Stimulated activated naive CD8-positive, alpha-beta T cell treated with anti-CD3 and anti-CD28 coated beads, Interleukin-15, amount 100 ng/mL, for 72 hours (primary cell): Measurements from ENCODE around the gene PBX3.
A peak's percentile ranks its signal among the peaks of the same experiment; 100 is the strongest.

Experiments used
- ATAC-seq: fragments of 150-1000 bp; cut with Tn5 transposase; 2 replicates; pipeline ENCODE4 v1.10.0; 2021; ENCODE audit warnings: mild to moderate bottlenecking, moderate library complexity
- DNase-seq, 2 donors: peaks; one replicate each; pipeline ENCODE4 v3.0.0; 2021 to 2022
- H3K27ac Mint-ChIP-seq, 2 donors: one replicate each; pipeline ENCODE4 v1.8.0; 2022; ENCODE audit warnings: mild to moderate bottlenecking in 2 of 2, mixed read lengths in 2 of 2, moderate library complexity in 2 of 2
- H3K27me3 Mint-ChIP-seq: one replicate; pipeline ENCODE4 v1.8.0; 2022; ENCODE audit warnings: mixed read lengths
- H3K4me1 Mint-ChIP-seq: one replicate; pipeline ENCODE4 v1.8.0; 2022; ENCODE audit warnings: mild to moderate bottlenecking, mixed read lengths
- H3K4me3 Mint-ChIP-seq, 2 donors: one replicate each; pipeline ENCODE4 v1.8.0; 2022; ENCODE audit warnings: mild to moderate bottlenecking in 2 of 2, mixed read lengths in 2 of 2, moderate library complexity in 1 of 2
- H3K9me3 Mint-ChIP-seq, 2 donors: one replicate each; pipeline ENCODE4 v1.8.0; 2022; ENCODE audit warnings: mixed read lengths in 2 of 2

Gene PBX3

GRCh38 chr9:125982798-125983406, 235.7 kb downstream of the PBX3 start:
- Mint-ChIP-seq H3K27me3 (peaks cover 13% of the 10 kb centered on the region), H3K27ac (no peak overlapping the region), H3K9me3 (peaks cover 9 to 18% of the 10 kb centered on the region in 2 donors), H3K4me1 (no peaks in the 10 kb centered on the region), H3K4me3 (no peak overlapping the region)
- ATAC-seq (no peak), DNase-seq (no peak)

DNA sequence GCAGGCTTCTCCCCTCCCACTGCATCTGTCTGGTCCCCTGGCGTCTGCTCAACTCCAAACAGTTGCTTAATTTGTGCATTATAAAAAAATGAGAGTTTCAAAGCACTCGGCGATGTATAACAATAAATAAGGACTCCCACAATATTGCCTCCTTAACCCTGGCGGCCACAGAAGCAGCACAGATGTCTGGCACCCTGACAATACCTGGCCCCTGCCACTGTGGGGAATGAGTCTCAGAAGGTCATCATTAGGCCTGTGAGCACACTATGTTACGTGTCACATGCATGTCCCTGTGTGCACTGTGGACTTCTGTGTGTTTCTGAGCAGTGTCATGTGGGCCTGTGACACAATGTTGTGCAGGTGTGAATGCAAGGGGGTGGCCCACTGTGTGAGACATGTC, 236.5 kb downstream of the PBX3 start:
- H3K27ac Mint-ChIP-seq = no peak overlapping the region
- no peak overlapping the region for H3K4me3 Mint-ChIP-seq
- H3K27me3 Mint-ChIP-seq = peaks cover 13% of the 10 kb centered on the region
- no peaks in the 10 kb centered on the region for H3K4me1 Mint-ChIP-seq
- peaks cover 9 to 18% of the 10 kb centered on the region in 2 donors for H3K9me3 Mint-ChIP-seq
- no peak for DNase-seq
- no peak for ATAC-seq

DNA sequence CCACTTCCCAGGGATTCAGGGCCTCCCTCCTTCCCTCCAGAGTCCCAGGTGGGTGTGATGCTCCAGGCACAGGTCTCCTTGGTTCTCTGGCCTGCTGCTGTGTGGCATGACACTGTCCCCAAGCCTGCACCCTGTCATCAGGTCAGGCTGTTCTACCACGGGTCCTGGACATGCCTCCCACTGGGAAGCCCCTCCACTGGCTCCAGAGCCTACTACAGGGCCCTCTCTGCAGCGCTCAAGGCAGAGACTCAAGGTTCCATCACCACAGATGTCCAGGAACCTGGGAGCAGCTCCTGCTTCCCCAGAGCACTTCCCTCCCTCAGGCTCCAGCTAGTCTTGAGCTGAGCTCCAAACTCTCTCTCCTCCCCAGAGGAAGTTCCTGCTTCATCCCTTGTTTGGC, 237.3 kb downstream of the PBX3 start:
- no peak for DNase-seq
- ATAC-seq = no peak
- H3K4me3 Mint-ChIP-seq = no peak overlapping the region
- no peaks in the 10 kb centered on the region for H3K4me1 Mint-ChIP-seq
- peaks cover 13% of the 10 kb centered on the region for H3K27me3 Mint-ChIP-seq
- H3K9me3 Mint-ChIP-seq = peaks cover 8 to 15% of the 10 kb centered on the region in 2 donors
- no peak overlapping the region for H3K27ac Mint-ChIP-seq

DNA sequence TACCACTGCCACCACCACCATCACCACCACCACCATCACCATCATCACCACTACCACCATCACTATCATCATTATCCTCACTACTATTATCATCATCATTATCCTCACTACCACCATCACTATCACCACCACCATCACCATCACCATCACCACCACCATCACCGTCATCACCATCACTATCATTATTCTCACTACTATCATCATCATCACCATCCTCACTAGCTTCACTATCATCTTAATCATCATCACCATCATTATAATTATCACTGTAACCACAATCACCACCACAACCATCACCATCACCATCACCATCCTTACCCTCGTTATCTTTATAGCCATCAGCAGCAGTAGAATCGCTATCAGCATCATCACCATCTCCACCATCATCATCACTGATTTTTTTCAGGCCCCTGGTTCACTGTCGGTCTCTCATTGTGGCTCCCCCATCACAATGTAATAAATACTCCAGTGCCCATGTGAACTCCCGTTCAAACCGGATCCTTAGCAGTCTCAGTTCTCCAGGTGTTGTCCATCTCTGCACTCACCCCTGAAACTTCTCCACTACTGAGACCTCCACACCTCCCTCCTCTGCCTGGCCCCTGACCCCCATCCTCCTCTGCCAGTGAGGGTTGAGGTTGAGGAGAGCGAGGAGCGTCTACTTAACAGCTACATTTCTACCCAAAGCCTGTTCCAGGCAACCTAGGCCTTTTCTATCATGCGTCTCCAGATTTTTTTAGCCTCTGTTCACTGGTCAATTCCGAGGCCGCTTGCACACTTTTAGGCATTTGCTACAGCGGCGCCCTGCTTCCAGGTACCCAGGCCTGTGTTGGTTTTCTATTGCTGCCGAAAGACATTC, 238.2 kb downstream of the PBX3 start:
- Mint-ChIP-seq H3K9me3 (peaks cover 0 to 11% of the 10 kb centered on the region in 2 donors), H3K27me3 (peaks cover 13% of the 10 kb centered on the region), H3K4me3 (no peak overlapping the region), H3K27ac (no peak overlapping the region), H3K4me1 (no peaks in the 10 kb centered on the region)
- DNase-seq = no peak
- no peak for ATAC-seq

DNA sequence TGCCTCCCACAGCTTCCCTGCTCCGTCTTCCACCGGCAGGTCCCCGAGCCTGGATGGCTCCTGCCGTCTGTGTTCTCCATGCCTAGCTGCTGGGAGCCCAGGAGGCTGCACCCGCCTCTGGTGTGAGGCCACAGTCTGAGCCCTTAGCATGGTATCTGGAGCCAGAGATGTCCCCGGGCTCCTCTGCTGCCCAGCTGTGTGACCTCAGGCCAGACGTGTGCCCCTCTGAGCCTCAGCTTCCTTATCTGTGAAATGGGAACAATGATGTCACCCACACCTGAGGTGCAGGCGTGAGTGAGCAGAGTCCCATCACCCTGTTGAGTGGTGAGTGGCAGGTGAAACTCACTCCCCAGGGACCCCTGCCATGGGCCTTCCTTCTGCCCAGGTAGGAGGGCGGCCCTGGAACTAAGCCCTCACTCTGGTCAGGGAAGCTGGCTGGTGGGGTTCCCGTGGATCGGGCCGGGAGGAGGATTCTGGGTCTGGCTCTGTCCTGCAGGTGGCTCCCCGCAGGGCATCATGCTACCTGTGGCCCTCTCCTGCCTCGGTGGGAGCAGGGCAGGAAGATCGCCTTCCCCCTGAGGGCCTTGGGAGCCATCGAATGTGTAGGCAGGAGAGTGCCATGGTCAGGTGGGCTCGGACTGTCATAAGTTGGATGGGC, 239.0 kb downstream of the PBX3 start:
- peaks cover 13% of the 10 kb centered on the region for H3K27me3 Mint-ChIP-seq
- peaks cover 0 to 8% of the 10 kb centered on the region in 2 donors for H3K9me3 Mint-ChIP-seq
- DNase-seq (no peak), ATAC-seq (no peak)
- no peaks in the 10 kb centered on the region for H3K4me1 Mint-ChIP-seq
- no peak overlapping the region for H3K4me3 Mint-ChIP-seq
- peak overlapping the region in 1 of 2 donors; percentile 65 for H3K27ac Mint-ChIP-seq

DNA sequence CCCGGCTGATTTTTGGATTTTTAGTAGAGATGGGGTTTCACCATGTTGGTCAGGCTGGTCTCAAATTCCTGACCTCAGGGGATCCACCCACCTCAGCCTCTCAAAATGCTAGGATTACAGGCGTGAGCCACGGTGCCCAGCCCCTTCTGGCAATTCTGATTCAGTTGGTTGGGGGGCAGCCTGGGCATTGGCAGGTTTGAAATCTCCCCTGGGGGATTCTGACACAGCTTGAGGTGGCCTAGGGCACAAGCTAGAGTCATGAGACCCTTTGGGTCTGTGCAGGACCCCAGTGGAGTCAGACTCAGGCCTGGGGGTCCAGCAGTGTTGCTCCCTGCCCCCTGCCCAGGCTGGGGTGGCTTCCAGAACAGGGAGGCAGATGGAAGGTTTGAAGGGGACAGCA, 239.8 kb downstream of the PBX3 start:
- DNase-seq (no peak), ATAC-seq (no peak)
- H3K27me3 Mint-ChIP-seq = peaks cover 13% of the 10 kb centered on the region
- peaks cover 0 to 5% of the 10 kb centered on the region in 2 donors for H3K9me3 Mint-ChIP-seq
- no peaks in the 10 kb centered on the region for H3K4me1 Mint-ChIP-seq
- no peak overlapping the region for H3K27ac Mint-ChIP-seq
- no peak overlapping the region for H3K4me3 Mint-ChIP-seq

DNA sequence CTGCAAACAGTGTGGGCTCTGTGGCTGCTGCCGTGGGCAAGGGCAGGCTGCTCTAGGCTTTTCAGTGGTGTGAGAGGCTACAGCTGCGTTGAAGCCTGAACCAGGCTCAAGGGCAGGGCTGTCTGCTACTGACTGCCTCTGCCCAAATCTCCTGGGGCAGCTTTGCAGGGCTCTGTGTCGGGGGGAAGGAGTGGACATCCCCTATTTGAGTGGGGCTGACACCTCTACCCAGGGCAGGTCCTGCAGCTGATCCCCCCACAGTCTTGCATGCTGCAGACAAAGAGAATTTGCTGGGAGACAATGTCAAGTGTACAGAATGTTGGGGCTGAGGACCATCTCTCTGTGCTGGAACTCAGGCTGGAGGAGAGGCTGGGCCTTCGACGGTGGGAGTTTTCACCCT, 240.2 kb downstream of the PBX3 start:
- ATAC-seq = no peak
- DNase-seq = no peak
- Mint-ChIP-seq H3K9me3 (peaks cover 0 to 5% of the 10 kb centered on the region in 2 donors), H3K27me3 (peaks cover 13% of the 10 kb centered on the region), H3K4me3 (no peak overlapping the region), H3K27ac (no peak overlapping the region), H3K4me1 (no peaks in the 10 kb centered on the region)

- DNase-seq = no peak
- peak overlapping the region in 1 of 2 donors; percentile 28 for H3K27ac Mint-ChIP-seq
- no peak overlapping the region for H3K4me3 Mint-ChIP-seq
- H3K4me1 Mint-ChIP-seq = no peaks in the 10 kb centered on the region
- H3K27me3 Mint-ChIP-seq = peaks cover 12% of the 10 kb centered on the region
- ATAC-seq = no peak
- H3K9me3 Mint-ChIP-seq = peaks cover 0 to 5% of the 10 kb centered on the region in 2 donors
Observed at GRCh38 chr9:125988479-125989050, 241.4 kb downstream of the PBX3 start.

DNA sequence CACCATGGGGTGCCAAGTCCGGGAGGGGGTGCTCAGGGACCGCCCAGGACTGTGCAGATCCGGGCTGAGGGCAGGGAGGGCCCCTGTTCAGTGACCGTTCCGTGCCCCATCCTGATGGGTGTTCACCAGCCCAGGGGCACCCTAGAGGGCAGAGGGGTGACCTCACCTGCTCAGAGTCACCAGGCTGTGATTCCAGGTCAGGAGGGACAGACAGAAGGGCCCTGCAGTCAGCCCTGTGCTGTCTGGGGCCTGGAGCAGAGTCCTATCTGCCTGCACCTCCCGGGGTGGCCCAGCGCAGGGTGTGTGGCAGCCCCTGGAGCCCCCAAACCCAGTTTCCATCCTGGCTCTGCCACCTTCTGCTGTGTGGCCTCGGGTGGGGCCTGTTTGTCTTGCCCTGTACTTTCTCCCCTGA, 241.9 kb downstream of the PBX3 start:
- H3K4me3 Mint-ChIP-seq = no peak overlapping the region
- peaks cover 7% of the 10 kb centered on the region for H3K27me3 Mint-ChIP-seq

GRCh38 chr9:125989524-125990180, 242.5 kb downstream of the PBX3 start:
- H3K27me3 Mint-ChIP-seq = peaks cover 7% of the 10 kb centered on the region
- no peak overlapping the region for H3K4me3 Mint-ChIP-seq
- ATAC-seq (no peak), DNase-seq (no peak)
- H3K27ac Mint-ChIP-seq = no peak overlapping the region
- no peaks in the 10 kb centered on the region for H3K4me1 Mint-ChIP-seq
- H3K9me3 Mint-ChIP-seq = peaks cover 0 to 5% of the 10 kb centered on the region in 2 donors

More for the DNA sequence above, 241.9 kb downstream of the PBX3 start:
- Mint-ChIP-seq H3K27ac (no peak overlapping the region), H3K4me1 (no peaks in the 10 kb centered on the region), H3K9me3 (peaks cover 0 to 5% of the 10 kb centered on the region in 2 donors)
- ATAC-seq (no peak), DNase-seq (no peak)

- no peak overlapping the region for H3K27ac Mint-ChIP-seq
- H3K4me3 Mint-ChIP-seq = no peak overlapping the region
- peaks cover 0 to under 1% of the 10 kb centered on the region in 2 donors for H3K9me3 Mint-ChIP-seq
- H3K4me1 Mint-ChIP-seq = no peaks in the 10 kb centered on the region
- peaks cover 7% of the 10 kb centered on the region for H3K27me3 Mint-ChIP-seq
- ATAC-seq (no peak), DNase-seq (no peak)
Observed at GRCh38 chr9:125990186-125990792, 243.1 kb downstream of the PBX3 start.

DNA sequence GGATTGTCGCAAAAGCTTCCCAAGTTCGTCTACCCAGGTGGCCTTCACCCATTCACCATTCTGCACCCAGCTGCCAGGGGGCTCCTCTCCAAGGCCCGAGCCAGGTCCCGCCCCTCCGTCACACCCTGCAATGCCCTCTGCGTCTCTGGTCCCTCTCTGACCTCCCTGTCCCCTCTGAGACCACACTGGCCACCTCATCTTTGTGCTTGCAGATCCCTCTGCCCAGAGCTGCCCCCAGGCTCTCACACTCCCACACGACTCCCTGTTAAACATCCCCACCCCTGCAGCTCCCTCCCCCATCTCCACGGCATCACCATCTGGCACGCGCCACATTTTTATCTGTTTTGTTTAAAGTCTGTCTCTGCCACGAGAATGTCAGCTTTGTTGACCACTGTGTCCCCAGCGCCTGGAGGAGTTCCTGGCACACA, 243.6 kb downstream of the PBX3 start:
- peak in 1 of 2 donors; percentile 0 for DNase-seq
- Mint-ChIP-seq H3K27me3 (peaks cover 7% of the 10 kb centered on the region), H3K9me3 (no peaks in the 10 kb centered on the region), H3K27ac (no peak overlapping the region), H3K4me1 (no peaks in the 10 kb centered on the region), H3K4me3 (no peak overlapping the region)
- no peak for ATAC-seq

DNA sequence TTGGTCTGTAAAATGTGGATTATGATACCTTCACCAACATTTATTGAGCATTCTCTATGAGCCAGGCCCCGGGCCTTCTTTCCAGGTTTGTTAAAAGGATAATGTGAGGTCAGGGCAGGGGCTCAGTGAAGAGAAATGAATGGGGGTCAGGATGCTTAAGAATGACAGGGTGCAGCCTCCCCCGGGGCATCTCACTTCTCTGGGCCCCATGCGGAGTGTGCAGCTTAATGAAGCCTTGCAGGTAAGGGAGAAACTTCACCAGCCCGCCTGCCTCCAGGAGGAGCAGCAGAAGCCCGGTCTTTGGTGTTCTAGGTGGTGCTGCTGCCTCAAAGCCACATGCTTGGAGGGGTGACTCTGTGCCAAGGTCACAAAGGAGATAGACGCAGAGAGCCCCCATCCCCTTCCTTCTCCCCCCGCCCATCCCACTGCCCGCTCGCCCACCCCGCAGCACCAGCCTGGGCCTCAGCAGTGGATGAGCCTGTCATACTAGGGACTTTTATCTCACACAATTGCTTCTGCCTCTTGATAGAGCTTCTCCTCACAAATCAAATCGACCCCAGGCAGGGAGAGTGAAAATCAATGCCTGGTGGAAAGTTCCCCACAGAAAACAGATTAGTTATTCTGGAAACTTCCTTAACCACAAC, 244.8 kb downstream of the PBX3 start:
- DNase-seq (no peak), ATAC-seq (no peak)
- Mint-ChIP-seq H3K4me3 (no peak overlapping the region), H3K9me3 (no peaks in the 10 kb centered on the region), H3K27me3 (peaks cover 4% of the 10 kb centered on the region), H3K4me1 (no peaks in the 10 kb centered on the region), H3K27ac (no peak overlapping the region)

DNA sequence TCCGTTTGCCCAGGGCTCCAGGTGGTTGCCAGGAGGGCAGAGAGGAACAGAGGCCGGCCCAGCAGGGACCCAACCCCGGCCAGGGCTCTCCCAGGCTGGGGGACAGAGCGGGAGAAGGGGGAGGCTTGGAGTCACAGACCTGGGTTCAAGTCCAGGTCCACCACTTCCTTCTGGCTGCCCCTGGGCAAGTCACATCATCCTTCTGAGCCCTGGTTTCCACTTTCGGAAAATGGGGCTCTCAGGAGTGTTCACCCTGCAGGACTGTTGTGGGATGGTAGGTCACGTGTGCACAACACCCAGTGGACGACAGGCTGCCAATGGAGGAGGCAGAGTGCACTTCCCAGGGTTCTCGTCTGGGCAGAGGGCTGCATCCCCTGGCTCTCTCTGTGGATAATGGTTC, 245.4 kb downstream of the PBX3 start:
- ATAC-seq = no peak
- Mint-ChIP-seq H3K27ac (no peak overlapping the region), H3K4me1 (no peaks in the 10 kb centered on the region), H3K4me3 (no peak overlapping the region), H3K9me3 (no peaks in the 10 kb centered on the region), H3K27me3 (no peaks in the 10 kb centered on the region)
- DNase-seq = no peak
